ENCODE measurements around the gene TMIGD2.
"Not testable (repeated sequence)": the region's sequence is repeated elsewhere in the genome, so short reads cannot be mapped to it uniquely, and the experiment has no call there.

Gene TMIGD2

DNA sequence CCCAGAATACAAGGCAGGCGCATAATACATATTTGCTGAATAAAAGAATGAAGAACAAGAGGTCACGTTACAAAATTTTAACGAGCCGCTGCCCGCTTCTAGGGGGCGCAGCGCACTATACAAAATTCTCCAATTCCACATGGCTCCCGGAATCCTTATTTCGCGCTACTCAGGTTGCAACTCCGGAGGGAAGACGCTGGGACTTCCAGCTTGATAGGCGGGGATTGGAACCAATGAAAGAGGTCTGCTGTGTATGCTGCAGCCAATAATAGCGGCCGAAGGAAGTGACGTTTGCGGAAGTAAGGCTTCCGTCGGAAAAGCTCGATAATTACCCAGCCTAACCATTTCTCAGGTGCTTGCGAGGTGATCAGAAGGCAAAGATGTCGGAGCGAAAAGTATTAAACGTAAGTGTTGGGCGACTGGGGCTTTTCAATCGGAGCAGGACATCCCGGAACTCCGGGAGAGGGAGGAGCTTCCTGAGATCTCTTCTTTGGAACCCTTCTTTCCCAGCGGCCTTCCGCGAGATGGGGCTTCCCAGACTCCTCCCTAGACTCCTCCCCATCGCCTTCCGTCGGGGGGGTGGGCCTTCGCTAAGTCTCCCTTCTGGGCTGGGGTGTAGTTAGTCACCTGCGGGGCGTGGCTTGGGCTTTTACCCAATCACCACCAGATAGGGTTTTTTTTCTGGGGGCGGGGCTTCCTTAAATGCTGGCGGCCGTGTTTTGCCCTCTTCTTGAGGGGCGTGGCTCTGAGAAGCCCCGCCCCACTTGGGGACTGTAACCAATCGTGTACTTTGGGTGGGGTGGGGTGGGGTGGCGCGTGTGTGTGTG, 55.2 kb downstream of the TMIGD2 start, which contains the start of gene YJU2:
YJU2 (plus strand) TSS at position 314 of the 827 bp plus-strand sequence; CDS start at position 381, 67 bp downstream.
- H3K4me3 ChIP-seq (ENCODE audit: severe bottlenecking) = peak within 1 kb of the TSS; percentile 78

DNA sequence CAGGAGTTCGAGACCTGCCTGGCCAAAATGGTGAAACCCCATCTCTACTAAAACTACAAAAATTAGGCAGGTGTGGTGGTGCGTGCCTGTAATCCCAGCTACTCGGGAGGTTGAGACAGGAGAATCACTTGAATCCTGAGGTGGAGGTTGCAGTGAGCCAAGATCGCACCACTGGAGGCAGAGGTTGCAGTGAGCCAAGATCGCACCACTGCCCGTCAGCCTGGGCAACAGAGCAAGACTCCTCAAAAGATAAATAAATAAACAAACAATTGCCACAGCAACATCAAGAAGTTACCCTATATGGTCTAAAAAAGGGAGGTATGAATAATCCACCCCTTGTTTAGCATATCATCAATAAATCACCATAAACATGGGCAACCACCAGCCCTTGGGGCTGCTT, 56.3 kb downstream of the TMIGD2 start:
- not testable (repeated sequence) for H3K27me3 ChIP-seq (ENCODE audit: insufficient read depth, poor library complexity, severe bottlenecking); H3K4me3 ChIP-seq (ENCODE audit: severe bottlenecking); H3K9me3 ChIP-seq (ENCODE audit: severe bottlenecking); H3K27ac ChIP-seq (ENCODE audit: poor library complexity, severe bottlenecking); ATAC-seq (ENCODE audit: low read depth); DNase-seq (ENCODE audit: low spot score); H3K4me1 ChIP-seq (ENCODE audit: insufficient read depth, poor library complexity, severe bottlenecking)
- peaks cover 14% of the 10 kb centered on the region for H3K36me3 ChIP-seq (ENCODE audit: low read depth)

More for the DNA sequence above, 55.2 kb downstream of the TMIGD2 start, which contains the start of gene YJU2:
- Histone ChIP-seq H3K9me3 (ENCODE audit: severe bottlenecking) (no peaks in the 10 kb centered on the region), H3K4me1 (ENCODE audit: insufficient read depth, poor library complexity, severe bottlenecking) (no peaks in the 10 kb centered on the region), H3K27ac (ENCODE audit: poor library complexity, severe bottlenecking) (peak within 1 kb of the TSS; percentile 59), H3K27me3 (ENCODE audit: insufficient read depth, poor library complexity, severe bottlenecking) (no peaks in the 10 kb centered on the region), H3K36me3 (ENCODE audit: low read depth) (peaks cover 18% of the 10 kb centered on the region)
- ATAC-seq (ENCODE audit: low read depth) = peak; percentile 93
- TF ChIP-seq, protein P1, sequence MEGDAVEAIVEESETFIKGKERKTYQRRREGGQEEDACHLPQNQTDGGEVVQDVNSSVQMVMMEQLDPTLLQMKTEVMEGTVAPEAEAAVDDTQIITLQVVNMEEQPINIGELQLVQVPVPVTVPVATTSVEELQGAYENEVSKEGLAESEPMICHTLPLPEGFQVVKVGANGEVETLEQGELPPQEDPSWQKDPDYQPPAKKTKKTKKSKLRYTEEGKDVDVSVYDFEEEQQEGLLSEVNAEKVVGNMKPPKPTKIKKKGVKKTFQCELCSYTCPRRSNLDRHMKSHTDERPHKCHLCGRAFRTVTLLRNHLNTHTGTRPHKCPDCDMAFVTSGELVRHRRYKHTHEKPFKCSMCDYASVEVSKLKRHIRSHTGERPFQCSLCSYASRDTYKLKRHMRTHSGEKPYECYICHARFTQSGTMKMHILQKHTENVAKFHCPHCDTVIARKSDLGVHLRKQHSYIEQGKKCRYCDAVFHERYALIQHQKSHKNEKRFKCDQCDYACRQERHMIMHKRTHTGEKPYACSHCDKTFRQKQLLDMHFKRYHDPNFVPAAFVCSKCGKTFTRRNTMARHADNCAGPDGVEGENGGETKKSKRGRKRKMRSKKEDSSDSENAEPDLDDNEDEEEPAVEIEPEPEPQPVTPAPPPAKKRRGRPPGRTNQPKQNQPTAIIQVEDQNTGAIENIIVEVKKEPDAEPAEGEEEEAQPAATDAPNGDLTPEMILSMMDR (IDR thresholded peaks at IDR 0.05; ENCODE audit: poor library complexity, severe bottlenecking) = peak; percentile 59
- peak; percentile 97 for DNase-seq (ENCODE audit: low spot score)

All from RWPE2 (cell line).